ENCODE measurements around the gene PEX11G.

DNA sequence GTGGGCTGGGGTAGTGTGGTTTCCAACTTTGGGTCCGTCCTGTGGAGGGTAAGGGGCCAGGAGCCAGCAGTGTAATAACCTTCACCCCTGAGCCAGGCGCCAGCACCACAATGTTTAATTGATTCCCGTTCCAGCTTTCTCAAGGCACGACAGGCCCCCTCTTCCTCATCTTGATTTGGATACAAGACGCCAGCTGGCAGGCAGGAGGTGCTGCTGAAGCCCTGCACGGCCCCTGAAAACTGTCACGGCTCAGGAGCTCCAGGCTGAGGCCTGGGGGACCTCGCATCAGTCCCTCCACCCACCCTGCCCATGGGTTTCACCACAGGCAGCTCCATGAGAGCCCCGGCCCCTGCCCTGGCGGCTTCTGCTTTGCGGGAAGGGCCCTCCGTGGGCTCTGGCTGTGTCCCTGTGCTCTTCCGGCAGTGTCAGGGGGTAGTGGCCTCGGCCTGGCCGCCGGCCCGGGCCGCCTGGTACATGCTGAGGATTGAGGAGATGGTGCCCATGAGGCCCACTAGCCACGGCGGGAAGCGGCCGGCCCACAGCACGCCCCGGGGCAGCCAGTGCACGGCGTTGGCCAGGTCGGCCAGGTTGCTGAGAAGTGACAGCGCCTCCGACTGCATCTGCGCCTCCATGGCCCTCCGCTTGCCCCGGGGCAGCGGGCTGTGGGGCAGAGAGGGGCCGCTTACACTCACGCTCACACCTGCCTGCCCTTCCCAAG is 11.9 kb downstream of the PEX11G start:
- TF ChIP-seq, protein P1, sequence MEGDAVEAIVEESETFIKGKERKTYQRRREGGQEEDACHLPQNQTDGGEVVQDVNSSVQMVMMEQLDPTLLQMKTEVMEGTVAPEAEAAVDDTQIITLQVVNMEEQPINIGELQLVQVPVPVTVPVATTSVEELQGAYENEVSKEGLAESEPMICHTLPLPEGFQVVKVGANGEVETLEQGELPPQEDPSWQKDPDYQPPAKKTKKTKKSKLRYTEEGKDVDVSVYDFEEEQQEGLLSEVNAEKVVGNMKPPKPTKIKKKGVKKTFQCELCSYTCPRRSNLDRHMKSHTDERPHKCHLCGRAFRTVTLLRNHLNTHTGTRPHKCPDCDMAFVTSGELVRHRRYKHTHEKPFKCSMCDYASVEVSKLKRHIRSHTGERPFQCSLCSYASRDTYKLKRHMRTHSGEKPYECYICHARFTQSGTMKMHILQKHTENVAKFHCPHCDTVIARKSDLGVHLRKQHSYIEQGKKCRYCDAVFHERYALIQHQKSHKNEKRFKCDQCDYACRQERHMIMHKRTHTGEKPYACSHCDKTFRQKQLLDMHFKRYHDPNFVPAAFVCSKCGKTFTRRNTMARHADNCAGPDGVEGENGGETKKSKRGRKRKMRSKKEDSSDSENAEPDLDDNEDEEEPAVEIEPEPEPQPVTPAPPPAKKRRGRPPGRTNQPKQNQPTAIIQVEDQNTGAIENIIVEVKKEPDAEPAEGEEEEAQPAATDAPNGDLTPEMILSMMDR (IDR thresholded peaks at IDR 0.05) = no peak
- no peak for TF ChIP-seq POLR2AphosphoS5 (IDR thresholded peaks at IDR 0.05)
- TF ChIP-seq EP300 (IDR thresholded peaks at IDR 0.05) = no peak
